C4-2B (cell line): Measurements from ENCODE around the gene CDC42EP2.

Experiments
- H3K27ac ChIP-seq: fragments of 450-650 bp; 2 replicates; pipeline ENCODE4 v1.5.1; 2017
- ZFX ChIP-seq: fragments of 450-650 bp; IDR thresholded peaks from 2 replicates; pipeline ENCODE4 v1.6.1; 2017
- TF ChIP-seq, protein P1 (sequence below): fragments of 450-650 bp; conservative IDR thresholded peaks from 2 replicates; pipeline ENCODE4 v1.5.1; 2017; ENCODE audit warnings: mild to moderate bottlenecking

Gene CDC42EP2

DNA sequence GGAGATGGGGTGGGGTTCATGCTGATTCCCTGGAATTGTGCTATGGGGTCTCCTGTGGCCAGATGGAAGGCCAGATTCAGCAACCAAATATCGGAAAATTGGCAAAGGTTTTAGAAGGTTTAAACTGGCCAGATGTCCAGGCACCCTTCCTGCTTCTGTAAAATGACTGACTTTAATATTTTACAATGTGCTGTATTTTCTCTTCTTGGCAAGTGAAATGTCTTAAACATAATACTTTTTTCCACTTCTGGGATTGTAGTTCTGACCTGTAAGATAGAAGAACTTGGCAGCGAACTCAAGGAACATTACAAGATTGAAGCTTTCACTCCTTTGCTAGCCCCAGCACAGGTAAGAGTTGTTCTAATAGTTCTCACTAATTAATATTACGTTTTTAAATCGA, 35.4 kb upstream of the CDC42EP2 start:
- H3K27ac ChIP-seq: no peak overlapping the region
- no peak for TF ChIP-seq ZFX
- TF ChIP-seq, protein P1, sequence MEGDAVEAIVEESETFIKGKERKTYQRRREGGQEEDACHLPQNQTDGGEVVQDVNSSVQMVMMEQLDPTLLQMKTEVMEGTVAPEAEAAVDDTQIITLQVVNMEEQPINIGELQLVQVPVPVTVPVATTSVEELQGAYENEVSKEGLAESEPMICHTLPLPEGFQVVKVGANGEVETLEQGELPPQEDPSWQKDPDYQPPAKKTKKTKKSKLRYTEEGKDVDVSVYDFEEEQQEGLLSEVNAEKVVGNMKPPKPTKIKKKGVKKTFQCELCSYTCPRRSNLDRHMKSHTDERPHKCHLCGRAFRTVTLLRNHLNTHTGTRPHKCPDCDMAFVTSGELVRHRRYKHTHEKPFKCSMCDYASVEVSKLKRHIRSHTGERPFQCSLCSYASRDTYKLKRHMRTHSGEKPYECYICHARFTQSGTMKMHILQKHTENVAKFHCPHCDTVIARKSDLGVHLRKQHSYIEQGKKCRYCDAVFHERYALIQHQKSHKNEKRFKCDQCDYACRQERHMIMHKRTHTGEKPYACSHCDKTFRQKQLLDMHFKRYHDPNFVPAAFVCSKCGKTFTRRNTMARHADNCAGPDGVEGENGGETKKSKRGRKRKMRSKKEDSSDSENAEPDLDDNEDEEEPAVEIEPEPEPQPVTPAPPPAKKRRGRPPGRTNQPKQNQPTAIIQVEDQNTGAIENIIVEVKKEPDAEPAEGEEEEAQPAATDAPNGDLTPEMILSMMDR: no peak

- TF ChIP-seq, protein P1: no peak
- H3K27ac ChIP-seq: no peak overlapping the region
Measured at GRCh38 chr11:65279741-65280440, 34.8 kb upstream of the CDC42EP2 start.

GRCh38 chr11:65280646-65281045, 34.0 kb upstream of the CDC42EP2 start:
- no peak overlapping the region for H3K27ac ChIP-seq
- TF ChIP-seq, protein P1: no peak
- no peak for TF ChIP-seq ZFX

DNA sequence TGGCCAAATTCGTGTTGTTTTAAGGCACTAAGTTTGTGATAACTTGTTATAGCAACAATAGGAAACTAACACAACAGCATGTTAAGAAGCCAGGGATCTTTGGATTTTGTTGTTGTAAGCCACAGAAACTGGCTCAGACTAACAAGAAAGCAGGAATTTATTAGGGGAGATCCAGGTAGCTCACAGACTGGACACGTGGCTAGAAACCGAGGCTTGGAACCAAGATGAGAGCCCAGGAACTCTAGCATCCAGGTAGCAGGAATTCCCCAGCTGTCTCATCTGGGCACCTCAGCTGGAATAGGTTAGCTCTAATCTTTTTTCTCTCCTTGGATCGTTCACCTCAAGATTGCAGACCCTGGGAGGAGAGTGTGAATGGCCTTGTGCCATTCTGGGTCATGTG, 28.0 kb upstream of the CDC42EP2 start:
- no peak overlapping the region for H3K27ac ChIP-seq
- TF ChIP-seq ZFX: no peak
- TF ChIP-seq, protein P1: no peak

DNA sequence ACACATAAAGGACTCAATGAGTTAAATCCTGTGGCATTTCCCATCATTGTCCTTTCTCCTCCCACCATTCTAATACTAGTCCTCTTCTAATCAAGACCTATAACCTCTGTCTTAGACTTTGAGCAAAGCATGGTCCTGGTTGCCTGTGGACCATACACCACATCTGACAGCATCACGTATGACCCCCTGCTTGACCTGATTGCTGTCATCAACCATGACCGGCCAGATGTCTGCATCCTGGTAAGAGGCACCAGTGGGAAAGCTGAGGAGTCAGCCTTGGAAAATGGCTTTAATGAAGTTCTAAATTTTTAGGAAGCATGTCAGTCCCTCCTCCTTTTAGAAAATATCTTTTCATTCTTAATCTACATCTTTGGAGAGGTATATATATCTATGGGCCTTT, 27.1 kb upstream of the CDC42EP2 start:
- TF ChIP-seq, protein P1: no peak

DNA sequence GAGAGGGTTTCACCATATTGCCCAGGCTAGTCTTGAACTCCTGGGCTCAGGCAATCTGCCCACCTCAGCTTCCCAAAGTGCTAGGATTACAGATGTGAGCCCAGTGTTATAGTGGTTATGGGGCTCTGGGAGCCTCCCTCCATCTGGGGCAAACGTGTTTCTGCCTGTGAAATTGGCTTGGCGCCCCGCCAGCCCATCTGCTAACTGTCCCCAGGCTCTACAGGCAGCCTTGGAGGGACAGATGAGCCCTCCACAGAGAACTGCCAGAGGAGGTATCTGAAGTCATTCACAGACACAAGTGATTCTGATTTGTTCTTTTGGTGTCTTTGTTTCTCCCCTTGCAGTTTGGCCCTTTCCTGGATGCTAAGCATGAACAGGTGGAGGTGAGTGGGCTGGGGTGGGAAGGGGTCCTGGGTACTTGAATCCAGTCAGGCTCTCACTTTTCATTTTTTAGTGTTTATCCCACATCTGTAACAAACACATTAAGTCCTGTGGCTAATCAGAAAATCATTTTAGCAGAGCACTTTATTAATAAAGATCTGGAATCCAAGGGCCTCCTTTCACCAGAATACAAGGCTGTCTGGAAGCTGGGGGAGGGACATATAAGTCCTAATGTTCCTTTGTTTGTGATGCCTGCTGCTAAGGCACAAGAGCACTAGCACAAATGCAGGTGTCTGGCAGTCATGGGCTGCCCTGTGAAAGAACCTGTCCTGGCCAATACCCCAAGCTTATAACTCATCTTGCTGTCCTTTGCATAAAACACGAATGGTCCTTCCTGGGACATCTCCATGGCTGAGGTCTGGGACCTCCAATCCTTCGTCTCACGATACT, 25.7 kb upstream of the CDC42EP2 start:
- H3K27ac ChIP-seq: no peak overlapping the region

More for the DNA sequence above, 27.1 kb upstream of the CDC42EP2 start:
- no peak overlapping the region for H3K27ac ChIP-seq

More for the DNA sequence above, 25.7 kb upstream of the CDC42EP2 start:
- no peak for TF ChIP-seq ZFX
- TF ChIP-seq, protein P1: no peak
